ENCODE results near the gene PRKAG3. TPM values are rescaled to one million over a fixed set of nuclear protein-coding genes. Genes with fewer than 3 reads are reported as not detected.

The PRKAG3 gene
- total RNA-seq, 1 experiment from 2014 or later, result not detected

- ChIA-PET POLR2A (interaction anchor here (0.6 to 1.2 kb wide), 2 partner anchors 423 to 585 kb away, joined by 3 read pairs; partner anchors contain the start of gene DNAJB2), CTCF (interaction anchor here (1.3 to 6.6 kb wide), 2 partner anchors 21 to 42 kb away, joined by 9 to 61 read pairs; no protein-coding TSS in a partner anchor)
- Mint-ChIP-seq H3K36me3 (ENCODE audit: insufficient read depth, unreplicated experiment) (peaks cover 7% of the 10 kb centered on the region), H3K27ac (ENCODE audit: low read depth, unreplicated experiment) (no peak overlapping the region), H3K27me3 (ENCODE audit: insufficient read depth, unreplicated experiment) (peaks cover 29% of the 10 kb centered on the region), H3K4me1 (ENCODE audit: insufficient read depth, unreplicated experiment) (peaks cover 21% of the 10 kb centered on the region), H3K4me3 (ENCODE audit: unreplicated experiment) (no peak overlapping the region), H3K9me3 (ENCODE audit: unreplicated experiment) (no peaks in the 10 kb centered on the region)
- intact Hi-C loops (cut with micrococcal nuclease), result no loop called here
- no TSS peak for BruUV-seq (replicated peaks)
- no peak for DNase-seq (ENCODE audit: unreplicated experiment)
- TF ChIP-seq, protein P1, sequence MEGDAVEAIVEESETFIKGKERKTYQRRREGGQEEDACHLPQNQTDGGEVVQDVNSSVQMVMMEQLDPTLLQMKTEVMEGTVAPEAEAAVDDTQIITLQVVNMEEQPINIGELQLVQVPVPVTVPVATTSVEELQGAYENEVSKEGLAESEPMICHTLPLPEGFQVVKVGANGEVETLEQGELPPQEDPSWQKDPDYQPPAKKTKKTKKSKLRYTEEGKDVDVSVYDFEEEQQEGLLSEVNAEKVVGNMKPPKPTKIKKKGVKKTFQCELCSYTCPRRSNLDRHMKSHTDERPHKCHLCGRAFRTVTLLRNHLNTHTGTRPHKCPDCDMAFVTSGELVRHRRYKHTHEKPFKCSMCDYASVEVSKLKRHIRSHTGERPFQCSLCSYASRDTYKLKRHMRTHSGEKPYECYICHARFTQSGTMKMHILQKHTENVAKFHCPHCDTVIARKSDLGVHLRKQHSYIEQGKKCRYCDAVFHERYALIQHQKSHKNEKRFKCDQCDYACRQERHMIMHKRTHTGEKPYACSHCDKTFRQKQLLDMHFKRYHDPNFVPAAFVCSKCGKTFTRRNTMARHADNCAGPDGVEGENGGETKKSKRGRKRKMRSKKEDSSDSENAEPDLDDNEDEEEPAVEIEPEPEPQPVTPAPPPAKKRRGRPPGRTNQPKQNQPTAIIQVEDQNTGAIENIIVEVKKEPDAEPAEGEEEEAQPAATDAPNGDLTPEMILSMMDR (IDR thresholded peaks at IDR 0.05; ENCODE audit: unreplicated experiment), result no peak
These were observed 23.9 kb upstream of the PRKAG3 start for GRCh38 chr2:218855305-218856166.

- TF ChIP-seq, protein P1 (IDR thresholded peaks at IDR 0.05; ENCODE audit: unreplicated experiment), result no peak
- intact Hi-C loops (cut with micrococcal nuclease), result loop anchor here (5.0 kb wide), 1 partner anchor 142 kb away; no protein-coding TSS in a partner anchor
- peaks cover 7% of the 10 kb centered on the region for H3K36me3 Mint-ChIP-seq (ENCODE audit: insufficient read depth, unreplicated experiment)
- POLR2A ChIA-PET, result no interaction called here
- CTCF ChIA-PET, result interaction anchor here (1.3 to 6.6 kb wide), 2 partner anchors 22 to 43 kb away, joined by 9 to 61 read pairs; no protein-coding TSS in a partner anchor
- no peak overlapping the region for H3K4me3 Mint-ChIP-seq (ENCODE audit: unreplicated experiment)
- no peaks in the 10 kb centered on the region for H3K9me3 Mint-ChIP-seq (ENCODE audit: unreplicated experiment)
- no peak overlapping the region for H3K27ac Mint-ChIP-seq (ENCODE audit: low read depth, unreplicated experiment)
- peaks cover 22% of the 10 kb centered on the region for H3K27me3 Mint-ChIP-seq (ENCODE audit: insufficient read depth, unreplicated experiment)
- no TSS peak for BruUV-seq (replicated peaks)
- H3K4me1 Mint-ChIP-seq (ENCODE audit: insufficient read depth, unreplicated experiment), result peaks cover 22% of the 10 kb centered on the region
- DNase-seq (ENCODE audit: unreplicated experiment), result no peak
These were observed 23.3 kb upstream of the PRKAG3 start for GRCh38 chr2:218854860-218855259.

DNA sequence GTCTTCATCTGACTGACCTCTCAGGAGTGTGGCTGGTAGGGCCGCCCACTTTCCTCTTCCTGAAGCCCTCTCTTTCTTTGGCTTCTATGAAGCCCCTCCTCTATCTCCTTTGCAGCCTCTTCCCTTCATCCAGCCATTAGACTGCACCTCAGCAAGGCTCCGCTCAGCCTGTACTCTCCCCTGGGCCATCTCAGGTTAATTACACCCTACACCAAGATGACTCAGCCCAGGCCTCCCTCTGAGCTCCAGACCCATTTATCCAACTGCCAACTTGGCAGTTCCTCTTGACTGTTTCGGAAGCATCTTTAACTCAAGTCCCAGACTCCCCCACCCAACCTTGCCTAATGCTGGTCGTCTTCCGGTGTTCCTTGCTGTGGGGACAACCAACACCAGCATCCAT is 22.2 kb upstream of the PRKAG3 start:
- POLR2A ChIA-PET, result interaction anchor here (0.7 to 0.8 kb wide), 3 partner anchors 41 to 771 kb away, joined by 3 to 4 read pairs (median 3); no protein-coding TSS in a partner anchor
- Mint-ChIP-seq H3K9me3 (ENCODE audit: unreplicated experiment) (no peaks in the 10 kb centered on the region), H3K4me3 (ENCODE audit: unreplicated experiment) (no peak overlapping the region), H3K27ac (ENCODE audit: low read depth, unreplicated experiment) (no peak overlapping the region), H3K27me3 (ENCODE audit: insufficient read depth, unreplicated experiment) (peaks cover 12% of the 10 kb centered on the region), H3K36me3 (ENCODE audit: insufficient read depth, unreplicated experiment) (peaks cover 7% of the 10 kb centered on the region), H3K4me1 (ENCODE audit: insufficient read depth, unreplicated experiment) (peaks cover 27% of the 10 kb centered on the region)
- TF ChIP-seq, protein P1 (IDR thresholded peaks at IDR 0.05; ENCODE audit: unreplicated experiment), result no peak
- intact Hi-C loops (cut with micrococcal nuclease), result loop anchor here (1.0 to 5.0 kb wide), 3 partner anchors 45 to 265 kb away; no protein-coding TSS in a partner anchor
- BruUV-seq (replicated peaks), result no TSS peak
- CTCF ChIA-PET, result interaction anchor here (0.7 to 6.6 kb wide), 6 partner anchors 10 to 127 kb away, joined by 3 to 61 read pairs (median 4); no protein-coding TSS in a partner anchor
- peak; percentile 89 for DNase-seq (ENCODE audit: unreplicated experiment)

All from MCF 10A (cell line).